CD4-positive, alpha-beta T cell treated with Interleukin-21 for 1 hour (primary cell): ENCODE results near the gene PKHD1.
"Not testable (repeated sequence)": the region's sequence is repeated elsewhere in the genome, so short reads cannot be mapped to it uniquely, and the experiment has no call there.

Experiments
- DNase-seq: peaks from one replicate; pipeline ENCODE4 v3.0.0-alpha.2; 2020

Gene PKHD1

GRCh38 chr6:52041134-52041533 is 46.3 kb downstream of the PKHD1 start:
- DNase-seq: no peak

- DNase-seq: no peak
These were observed 59.7 kb downstream of the PKHD1 start for GRCh38 chr6:52027699-52028098.

- no peak for DNase-seq
These were observed 62.9 kb downstream of the PKHD1 start for GRCh38 chr6:52024451-52025068.

- no peak for DNase-seq
These were observed 64.7 kb downstream of the PKHD1 start for GRCh38 chr6:52022675-52023074.

- peak; percentile 1 for DNase-seq
These were observed 66.4 kb downstream of the PKHD1 start for GRCh38 chr6:52020945-52021570.

- DNase-seq: no peak
These were observed 67.5 kb downstream of the PKHD1 start for GRCh38 chr6:52019881-52020280.

- DNase-seq: no peak
These were observed 68.3 kb downstream of the PKHD1 start for GRCh38 chr6:52019092-52019491.

- no peak for DNase-seq
These were observed 70.3 kb downstream of the PKHD1 start for GRCh38 chr6:52016915-52017748.

- DNase-seq: no peak
These were observed 71.5 kb downstream of the PKHD1 start for GRCh38 chr6:52015953-52016352.

- no peak for DNase-seq
These were observed 73.0 kb downstream of the PKHD1 start for GRCh38 chr6:52014391-52014790.

GRCh38 chr6:52013035-52013434 is 74.4 kb downstream of the PKHD1 start:
- no peak for DNase-seq

- DNase-seq: no peak
These were observed 74.8 kb downstream of the PKHD1 start for GRCh38 chr6:52012582-52012981.

- no peak for DNase-seq
These were observed 76.6 kb downstream of the PKHD1 start for GRCh38 chr6:52010806-52011205.

- DNase-seq: no peak
These were observed 77.3 kb downstream of the PKHD1 start for GRCh38 chr6:52010145-52010544.

GRCh38 chr6:52009466-52010140 is 77.8 kb downstream of the PKHD1 start:
- no peak for DNase-seq

GRCh38 chr6:52000064-52000463 is 87.3 kb downstream of the PKHD1 start:
- DNase-seq: no peak

- DNase-seq: no peak
These were observed 91.0 kb downstream of the PKHD1 start for GRCh38 chr6:51996296-51996947.

GRCh38 chr6:51995214-51995755 is 92.1 kb downstream of the PKHD1 start:
- no peak for DNase-seq

GRCh38 chr6:51992876-51993275 is 94.5 kb downstream of the PKHD1 start:
- no peak for DNase-seq

GRCh38 chr6:51989789-51990188 is 97.6 kb downstream of the PKHD1 start:
- DNase-seq: no peak

GRCh38 chr6:51986864-51987263 is 100.5 kb downstream of the PKHD1 start:
- no peak for DNase-seq

GRCh38 chr6:51983564-51983963 is 103.8 kb downstream of the PKHD1 start:
- no peak for DNase-seq

- not testable (repeated sequence) for DNase-seq
These were observed 104.7 kb downstream of the PKHD1 start for GRCh38 chr6:51982695-51983094.
